Mesothelial cell of epicardium (in vitro differentiated cells): ENCODE data around the gene IRF2. TPM values are rescaled to one million over a fixed set of nuclear protein-coding genes. Genes with fewer than 3 reads are reported as not detected.

Experiments
- DNase-seq, 2 experiments: peaks; one replicate each; pipeline ENCODE4 v3.0.0; 2021; ENCODE audit warnings: low spot score in 2 of 2; ENCODE audit not compliant: unreplicated experiment in 2 of 2
- H3K27ac Mint-ChIP-seq: 2 replicates; pipeline ENCODE4 v1.8.0; 2021; ENCODE audit warnings: mixed read lengths
- H3K27me3 Mint-ChIP-seq: 2 replicates; pipeline ENCODE4 v1.8.0; 2021; ENCODE audit warnings: low read depth, mixed read lengths
- H3K36me3 Mint-ChIP-seq: 2 replicates; pipeline ENCODE4 v1.8.0; 2021; ENCODE audit warnings: mixed read lengths
- H3K4me1 Mint-ChIP-seq: 2 replicates; pipeline ENCODE4 v1.8.0; 2021; ENCODE audit warnings: mixed read lengths
- H3K4me3 Mint-ChIP-seq: 2 replicates; pipeline ENCODE4 v1.8.0; 2021; ENCODE audit warnings: mild to moderate bottlenecking, moderate library complexity, mixed read lengths
- H3K9me3 Mint-ChIP-seq: 2 replicates; pipeline ENCODE4 v1.8.0; 2021; ENCODE audit warnings: mixed read lengths
- CTCF ChIP-seq: fragments of 200-600 bp; sonication (generic); IDR thresholded peaks from one replicate; pipeline ENCODE4 v1.5.0; 2021; ENCODE audit warnings: antibody characterized with exemption; ENCODE audit not compliant: unreplicated experiment
- total RNA-seq: library from RNA; stranded (reverse); gene quantifications from 3 replicates; pipeline ENCODE4 v1.2.1, GENCODE V29; 2021

The IRF2 gene
- total RNA-seq, 1 donor from 2014 or later: 15.8 TPM

- H3K9me3 Mint-ChIP-seq: no peaks in the 10 kb centered on the region
- TF ChIP-seq CTCF: no peak
- H3K36me3 Mint-ChIP-seq: peaks cover 3% of the 10 kb centered on the region
- H3K4me1 Mint-ChIP-seq: peaks cover 23% of the 10 kb centered on the region
- H3K27me3 Mint-ChIP-seq: no peaks in the 10 kb centered on the region
- H3K4me3 Mint-ChIP-seq: no peak overlapping the region
- no peak for DNase-seq
- H3K27ac Mint-ChIP-seq: no peak overlapping the region
These were observed 30.0 kb downstream of the IRF2 start for GRCh38 chr4:184444215-184444952.

GRCh38 chr4:184443318-184443717 lies 31.0 kb downstream of the IRF2 start:
- no peak for TF ChIP-seq CTCF
- peaks cover 19% of the 10 kb centered on the region for H3K4me1 Mint-ChIP-seq
- H3K27ac Mint-ChIP-seq: no peak overlapping the region
- H3K9me3 Mint-ChIP-seq: no peaks in the 10 kb centered on the region
- DNase-seq: no peak
- H3K27me3 Mint-ChIP-seq: no peaks in the 10 kb centered on the region
- H3K4me3 Mint-ChIP-seq: no peak overlapping the region
- H3K36me3 Mint-ChIP-seq: peaks cover 3% of the 10 kb centered on the region

GRCh38 chr4:184442314-184442635 lies 32.1 kb downstream of the IRF2 start:
- peaks cover 3% of the 10 kb centered on the region for H3K36me3 Mint-ChIP-seq
- no peak overlapping the region for H3K4me3 Mint-ChIP-seq
- H3K4me1 Mint-ChIP-seq: peaks cover 12% of the 10 kb centered on the region
- H3K27ac Mint-ChIP-seq: peak overlapping the region; percentile 41
- no peaks in the 10 kb centered on the region for H3K27me3 Mint-ChIP-seq
- H3K9me3 Mint-ChIP-seq: no peaks in the 10 kb centered on the region
- DNase-seq: no peak
- TF ChIP-seq CTCF: no peak

GRCh38 chr4:184441461-184442313 lies 32.7 kb downstream of the IRF2 start:
- peak overlapping the region; percentile 41 for H3K27ac Mint-ChIP-seq
- H3K4me3 Mint-ChIP-seq: no peak overlapping the region
- H3K27me3 Mint-ChIP-seq: no peaks in the 10 kb centered on the region
- TF ChIP-seq CTCF: no peak
- peaks cover 10% of the 10 kb centered on the region for H3K4me1 Mint-ChIP-seq
- H3K9me3 Mint-ChIP-seq: no peaks in the 10 kb centered on the region
- H3K36me3 Mint-ChIP-seq: peaks cover 3% of the 10 kb centered on the region
- no peak for DNase-seq

GRCh38 chr4:184440595-184441358 lies 33.6 kb downstream of the IRF2 start:
- no peak overlapping the region for H3K27ac Mint-ChIP-seq
- H3K4me1 Mint-ChIP-seq: peaks cover 14% of the 10 kb centered on the region
- no peak for TF ChIP-seq CTCF
- H3K9me3 Mint-ChIP-seq: no peaks in the 10 kb centered on the region
- no peaks in the 10 kb centered on the region for H3K27me3 Mint-ChIP-seq
- H3K36me3 Mint-ChIP-seq: no peaks in the 10 kb centered on the region
- no peak for DNase-seq
- no peak overlapping the region for H3K4me3 Mint-ChIP-seq
